GM19455 (cell line): Measurements from ENCODE around the gene APOL3.
"Not testable (repeated sequence)": the region's sequence is repeated elsewhere in the genome, so short reads cannot be mapped to it uniquely, and the experiment has no call there.

Experiments
- ATAC-seq: cut with Tn5 transposase; IDR thresholded peaks from one replicate; pipeline ENCODE4 v1.9.1; 2021; ENCODE audit not compliant: unreplicated experiment

Gene APOL3

DNA sequence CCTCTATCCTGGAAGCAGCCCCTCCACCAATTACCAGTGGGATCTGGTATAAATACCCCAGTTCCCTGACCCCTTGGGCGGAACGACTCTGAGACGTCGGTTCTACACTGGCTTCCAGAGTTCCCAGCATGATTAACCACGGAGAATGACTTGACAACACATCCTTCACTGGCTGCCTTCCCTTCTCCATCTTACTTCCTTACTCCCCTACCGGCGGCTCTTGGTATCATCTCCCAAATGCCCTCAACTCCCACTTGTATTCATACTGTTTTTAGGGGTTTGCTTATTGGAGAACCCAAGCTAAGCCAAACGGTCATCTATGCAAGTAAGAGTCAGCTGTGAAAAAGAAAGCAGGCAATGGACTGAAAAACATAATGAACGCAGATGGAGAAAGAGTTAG lies 56.1 kb downstream of the APOL3 start:
- no peak for ATAC-seq

DNA sequence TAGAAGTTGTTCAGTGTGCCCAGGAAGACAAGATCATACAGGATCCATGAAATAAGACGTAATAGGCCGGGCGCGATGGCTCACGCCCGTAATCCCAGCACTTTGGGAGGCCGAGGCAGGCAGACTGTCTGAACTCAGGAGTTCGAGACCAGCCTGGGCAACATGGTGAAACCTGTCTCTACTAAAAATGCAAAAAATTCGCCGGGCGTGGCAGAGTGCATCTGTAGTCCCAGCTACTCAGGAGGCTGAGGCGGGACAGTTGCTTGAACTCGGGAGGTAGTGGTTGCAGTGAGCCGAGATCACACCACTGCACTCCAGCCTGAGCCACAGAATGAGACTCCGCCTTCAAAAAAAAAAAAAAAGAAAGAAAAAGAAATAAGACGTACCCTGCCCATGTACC lies 56.7 kb downstream of the APOL3 start:
- no peak for ATAC-seq

DNA sequence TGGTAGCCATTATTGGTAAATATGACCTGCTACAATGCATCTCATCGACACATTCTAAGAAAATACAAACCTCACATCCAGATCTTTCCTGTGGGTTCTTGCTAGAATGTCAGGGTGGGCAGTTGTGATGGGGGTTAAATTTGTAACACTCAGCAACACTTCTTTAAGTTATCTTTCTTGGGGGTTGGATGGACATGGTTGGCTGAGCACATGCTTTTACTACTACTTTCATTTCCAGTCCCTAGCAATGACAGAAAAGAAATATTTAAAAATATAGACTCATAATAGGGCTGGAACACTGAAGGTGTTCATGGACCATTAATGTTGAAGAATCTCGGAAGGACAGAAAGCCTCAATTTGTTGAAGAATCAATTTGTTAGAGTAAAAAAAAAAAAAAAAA lies 57.6 kb downstream of the APOL3 start:
- no peak for ATAC-seq

DNA sequence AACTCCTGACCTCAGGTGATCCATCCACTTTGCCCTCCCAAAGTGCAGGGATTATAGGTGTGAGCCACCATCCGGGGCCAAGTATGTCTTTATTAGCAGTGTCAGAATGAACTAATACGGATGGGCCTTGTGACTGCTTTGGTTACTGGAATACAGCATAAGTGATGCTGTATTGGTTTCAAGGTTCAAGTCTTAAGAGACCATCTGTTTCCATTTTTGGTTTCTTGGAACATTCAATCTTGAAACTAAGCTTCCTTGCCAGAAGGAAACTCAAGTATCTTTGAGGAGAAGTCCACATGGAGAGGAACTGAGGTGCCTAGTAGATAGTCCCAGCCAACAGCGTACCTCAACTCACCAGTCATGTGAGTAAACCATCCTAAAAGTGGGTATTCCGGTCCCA lies 58.8 kb downstream of the APOL3 start:
- ATAC-seq, result no peak

DNA sequence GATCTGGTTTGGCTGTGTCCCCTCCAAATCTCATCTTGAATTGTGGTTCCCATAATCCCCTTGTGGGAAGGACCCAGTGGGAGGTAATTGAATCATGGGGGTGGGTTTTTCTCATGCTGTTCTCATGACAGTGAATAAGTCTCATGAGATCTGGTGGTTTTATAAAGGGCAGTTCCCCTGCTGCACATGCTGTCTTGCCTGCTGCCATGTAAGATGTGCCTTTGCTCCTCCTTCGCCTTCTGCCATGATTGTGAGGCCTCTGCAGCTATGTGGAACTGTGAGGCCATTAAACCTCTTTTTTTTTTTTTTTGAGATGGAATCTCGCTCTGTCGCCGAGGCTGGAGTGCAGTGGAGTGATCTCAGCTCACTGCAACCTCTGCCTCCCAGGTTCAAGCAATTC lies 59.6 kb downstream of the APOL3 start:
- not testable (repeated sequence) for ATAC-seq

DNA sequence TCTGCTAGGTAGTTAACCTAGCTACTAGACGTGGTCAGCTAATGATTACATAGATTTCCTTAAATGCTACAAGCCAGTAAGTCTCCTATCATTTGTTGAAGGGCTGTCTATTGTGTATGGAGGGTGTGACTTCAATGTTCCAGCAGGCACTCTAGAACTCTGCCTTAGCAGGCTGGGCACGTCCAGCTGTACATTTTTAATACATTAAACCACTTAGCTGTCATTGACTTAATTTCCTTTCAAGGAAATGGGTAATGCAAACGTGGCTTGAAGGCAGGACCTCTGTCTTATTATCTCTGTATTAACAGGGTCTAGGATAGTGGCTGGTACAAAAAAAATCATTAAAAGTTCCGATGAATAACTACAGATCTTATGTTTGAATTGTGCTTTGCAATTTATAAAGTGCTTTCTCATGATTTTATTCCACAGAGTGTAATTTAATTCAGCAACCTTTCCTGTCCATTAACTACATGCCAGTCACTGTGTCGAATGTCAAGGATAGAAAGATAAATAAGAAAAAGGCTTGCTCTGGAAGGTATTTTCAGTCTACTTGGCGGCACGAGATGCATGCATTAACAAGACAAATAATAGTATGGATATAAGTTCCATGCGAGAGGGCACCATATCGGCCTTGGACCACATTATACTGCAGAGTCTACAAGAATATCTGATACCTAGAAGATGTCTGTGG lies 60.3 kb downstream of the APOL3 start:
- ATAC-seq, result no peak

DNA sequence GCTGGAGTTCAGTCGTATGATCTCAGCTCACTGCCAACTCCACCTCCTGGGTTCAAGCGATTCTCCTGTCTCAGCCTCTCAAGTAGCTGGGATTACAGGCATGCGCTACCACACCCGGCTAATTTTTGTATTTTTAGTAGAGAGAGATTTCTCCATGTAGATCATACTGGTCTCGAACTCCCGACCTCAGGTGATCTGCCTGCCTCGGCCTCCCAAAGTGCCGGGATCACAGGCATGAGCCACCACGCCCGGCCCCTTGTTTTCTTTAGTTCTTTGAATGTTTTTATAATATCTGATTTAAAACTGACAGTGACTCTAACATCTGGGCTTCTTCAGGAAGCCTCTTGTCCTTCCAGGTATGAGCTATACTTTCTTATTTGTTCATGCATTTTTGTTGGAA lies 61.0 kb downstream of the APOL3 start:
- ATAC-seq, result not testable (repeated sequence)

DNA sequence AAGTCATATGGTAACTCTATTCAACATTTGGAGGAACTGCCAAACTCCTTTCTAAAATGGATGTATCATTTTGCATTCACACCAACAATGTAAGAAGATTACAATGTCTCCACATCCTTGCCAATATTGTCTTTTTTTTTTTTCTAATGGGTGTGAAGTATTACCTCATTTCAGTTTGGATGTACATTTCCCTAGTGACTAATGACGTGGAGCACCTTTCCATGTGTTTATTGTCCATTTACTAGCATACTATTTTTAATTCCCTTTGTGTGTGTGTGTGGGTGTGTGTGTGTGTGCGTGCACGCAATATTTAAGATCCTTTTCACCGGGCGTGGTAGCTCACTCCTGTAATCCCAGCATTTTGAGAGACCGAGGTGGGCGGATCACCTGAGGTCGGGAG lies 62.7 kb downstream of the APOL3 start:
- no peak for ATAC-seq

DNA sequence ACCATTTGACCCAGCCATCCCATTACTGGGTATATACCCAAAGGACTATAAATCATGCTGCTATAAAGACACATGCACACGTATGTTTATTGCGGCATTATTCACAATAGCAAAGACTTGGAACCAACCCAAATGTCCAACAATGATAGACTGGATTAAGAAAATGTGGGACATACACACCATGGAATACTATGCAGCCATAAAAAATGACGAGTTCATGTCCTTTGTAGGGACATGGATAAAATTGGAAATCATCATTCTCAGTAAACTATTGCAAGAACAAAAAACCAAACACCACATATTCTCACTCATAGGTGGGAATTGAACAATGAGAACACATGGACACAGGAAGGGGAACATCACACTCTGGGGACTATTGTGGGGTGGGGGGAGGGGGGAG lies 69.8 kb downstream of the APOL3 start:
- not testable (repeated sequence) for ATAC-seq
